Neuronal stem cell (in vitro differentiated cells): ENCODE measurements around the gene TMPRSS11E.

Source experiments
- DNase-seq: peaks from one replicate; pipeline ENCODE4 v3.0.0-alpha.2; 2013; ENCODE audit warnings: low spot score
- H2AFZ ChIP-seq: one replicate; pipeline ENCODE4 v1.6.1; 2013; ENCODE audit warnings: mild to moderate bottlenecking, low read length, inconsistent platforms
- H2AK5ac ChIP-seq: 2 replicates; pipeline ENCODE4 v1.6.1; 2013; ENCODE audit warnings: low read depth, mild to moderate bottlenecking, inconsistent platforms, low read length, moderate library complexity, mixed read lengths
- H2BK120ac ChIP-seq: 2 replicates; pipeline ENCODE4 v1.6.1; 2013; ENCODE audit warnings: low read depth, mild to moderate bottlenecking, inconsistent platforms, low read length, moderate library complexity, mixed read lengths
- H2BK12ac ChIP-seq: one replicate; pipeline ENCODE4 v1.6.1; 2013; ENCODE audit warnings: low read length, inconsistent platforms
- H2BK15ac ChIP-seq: 2 replicates; pipeline ENCODE4 v1.6.1; 2013; ENCODE audit warnings: mild to moderate bottlenecking, low read length, inconsistent platforms, mixed read lengths
- H2BK5ac ChIP-seq: one replicate; pipeline ENCODE4 v1.6.1; 2013; ENCODE audit warnings: inconsistent platforms, mild to moderate bottlenecking, low read length, moderate library complexity
- H3K14ac ChIP-seq: one replicate; pipeline ENCODE4 v1.6.1; 2013; ENCODE audit warnings: low read length, inconsistent platforms
- H3K18ac ChIP-seq: 2 replicates; pipeline ENCODE4 v1.6.1; 2013; ENCODE audit warnings: low read length, inconsistent platforms
- H3K23ac ChIP-seq: 2 replicates; pipeline ENCODE4 v1.6.1; 2013; ENCODE audit warnings: low read depth, mild to moderate bottlenecking, mixed read lengths, low read length, inconsistent platforms; ENCODE audit not compliant: poor library complexity
- H3K27ac ChIP-seq: replicated peaks from 3 replicates; pipeline ENCODE4 v1.5.1; 2013; ENCODE audit warnings: low read length, inconsistent platforms
- H3K27me3 ChIP-seq, 3 experiments: 2 replicates each; pipeline ENCODE4 v1.6.1; 2013; ENCODE audit warnings: low read length in 3 of 3, mild to moderate bottlenecking in 2 of 3, inconsistent platforms in 1 of 3, low read depth in 1 of 3, mixed read lengths in 1 of 3, moderate library complexity in 1 of 3; ENCODE audit not compliant: control insufficient read depth in 3 of 3, insufficient read depth in 3 of 3
- H3K36me3 ChIP-seq, 2 donors: replicated peaks in 1 of 2; 2 replicates each; pipeline ENCODE4 v1.6.1; 2013; ENCODE audit warnings: low read length in 2 of 2; ENCODE audit not compliant: control insufficient read depth in 2 of 2, insufficient read depth in 2 of 2
- H3K4ac ChIP-seq: 2 replicates; pipeline ENCODE4 v1.6.1; 2013; ENCODE audit warnings: inconsistent platforms, mild to moderate bottlenecking, low read length, moderate library complexity
- H3K4me1 ChIP-seq, 2 donors: 1 replicate in 1 of 2; 2 replicates in 1 of 2; pipeline ENCODE4 v1.6.1; 2013; ENCODE audit warnings: low read length in 2 of 2, low read depth in 1 of 2; ENCODE audit not compliant: control insufficient read depth in 2 of 2, insufficient read depth in 1 of 2
- H3K4me2 ChIP-seq: one replicate; pipeline ENCODE4 v1.6.1; 2013; ENCODE audit warnings: mild to moderate bottlenecking, low read length, inconsistent platforms; ENCODE audit not compliant: insufficient read depth, poor library complexity, severe bottlenecking
- H3K4me3 ChIP-seq, 2 donors: 2 replicates each; pipeline ENCODE4 v1.5.1; 2013; ENCODE audit warnings: low read length in 2 of 2, mild to moderate bottlenecking in 2 of 2, inconsistent platforms in 1 of 2, moderate library complexity in 1 of 2
- H3K79me1 ChIP-seq: one replicate; pipeline ENCODE4 v1.6.1; 2013; ENCODE audit warnings: low read depth, mild to moderate bottlenecking, inconsistent platforms, low read length, moderate library complexity
- H3K9ac ChIP-seq: one replicate; pipeline ENCODE4 v1.6.1; 2013; ENCODE audit warnings: mild to moderate bottlenecking, low read depth, low read length, inconsistent platforms; ENCODE audit not compliant: poor library complexity
- H3K9me3 ChIP-seq, 2 donors: replicated peaks in 1 of 2; 2 replicates each; pipeline versions ENCODE3 to v1.6.1; 2013; ENCODE audit warnings: low read length in 2 of 2, mild to moderate bottlenecking in 2 of 2, inconsistent platforms in 1 of 2, low read depth in 1 of 2, mixed read lengths in 1 of 2, moderate library complexity in 1 of 2; ENCODE audit not compliant: control insufficient read depth in 2 of 2, insufficient read depth in 1 of 2
- H4K8ac ChIP-seq: one replicate; pipeline ENCODE4 v1.6.1; 2013; ENCODE audit warnings: low read depth, mild to moderate bottlenecking, inconsistent platforms, low read length, moderate library complexity
- H4K91ac ChIP-seq: one replicate; pipeline ENCODE4 v1.6.1; 2013; ENCODE audit warnings: low read length, low read depth, mild to moderate bottlenecking, inconsistent platforms; ENCODE audit not compliant: poor library complexity
- WGBS, 2 donors: extraction: QIAGEN DNeasy Blood & Tissue Kit; methylation state at CpG; one replicate each; pipeline ENCODE4 v1.1.7; 2013; ENCODE audit warnings: missing lambda C conversion rate in 2 of 2, mixed read lengths in 1 of 2; ENCODE audit not compliant: insufficient read length in 2 of 2, insufficient replicate concordance in 1 of 2; ENCODE audit errors: extremely low coverage in 2 of 2; 5-methylcytosine and 5-hydroxymethylcytosine counted together

Gene TMPRSS11E

DNA sequence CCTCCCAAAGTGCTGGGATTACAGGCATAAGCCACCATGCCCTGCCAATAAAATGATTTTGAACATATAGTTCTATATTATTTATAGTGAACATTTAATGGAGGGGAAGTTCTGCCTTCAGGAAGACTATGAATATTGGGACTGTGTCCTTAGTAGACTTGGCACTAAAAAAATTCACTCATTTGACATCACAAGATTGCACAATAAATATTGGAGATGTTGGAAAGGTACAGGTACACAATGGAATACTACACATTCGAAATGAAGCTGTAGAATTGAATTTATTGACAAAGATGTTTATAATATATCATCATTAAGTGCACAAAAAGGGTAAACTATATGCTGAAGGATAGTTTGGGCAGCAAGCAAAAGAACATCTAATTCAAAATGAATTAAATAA, 13.0 kb upstream of the TMPRSS11E start:
- Histone ChIP-seq H4K91ac (no peak overlapping the region), H3K9me3 (no peaks in the 10 kb centered on the region), H3K27me3 (no peaks in the 10 kb centered on the region), H3K14ac (no peak overlapping the region), H2BK15ac (no peak overlapping the region), H3K9ac (no peak overlapping the region), H2BK12ac (no peak overlapping the region), H3K4ac (no peak overlapping the region), H4K8ac (no peak overlapping the region), H3K27ac (no peak overlapping the region), H3K23ac (no peak overlapping the region), H2AK5ac (no peak overlapping the region), H3K18ac (no peak overlapping the region), H2AFZ (no peak overlapping the region), H2BK120ac (no peak overlapping the region), H3K79me1 (no peaks in the 10 kb centered on the region), H3K36me3 (no peaks in the 10 kb centered on the region), H2BK5ac (no peak overlapping the region), H3K4me1 (no peaks in the 10 kb centered on the region), H3K4me3 (no peak overlapping the region), H3K4me2 (no peak overlapping the region)
- whole genome bisulfite sequencing, 2 donors = no CpG with 5 or more reads among the region's 1 CpG
- no peak for DNase-seq

DNA sequence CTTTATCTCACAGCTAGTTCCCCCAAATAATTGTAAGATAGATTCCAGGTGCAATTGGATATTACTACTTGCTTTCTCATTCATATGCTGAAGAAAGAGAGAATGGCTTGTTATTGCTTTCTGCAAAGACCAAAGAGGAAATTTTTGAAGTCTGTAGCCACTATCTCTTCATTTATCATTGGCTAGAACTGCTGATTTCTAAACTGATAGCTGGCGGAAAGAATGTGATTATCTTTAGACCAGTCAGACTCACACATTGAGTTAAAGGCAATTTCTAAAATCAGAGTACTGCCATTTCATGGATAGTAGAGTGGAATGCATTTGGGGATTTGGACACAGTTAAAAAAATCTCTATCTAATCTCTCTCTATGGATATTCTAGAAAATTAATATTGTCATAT, 12.4 kb upstream of the TMPRSS11E start:
- Histone ChIP-seq H3K79me1 (no peaks in the 10 kb centered on the region), H4K8ac (no peak overlapping the region), H3K36me3 (no peaks in the 10 kb centered on the region), H3K4me2 (no peak overlapping the region), H3K23ac (no peak overlapping the region), H2BK120ac (no peak overlapping the region), H3K4ac (no peak overlapping the region), H3K9me3 (no peaks in the 10 kb centered on the region), H3K27ac (no peak overlapping the region), H3K4me1 (no peaks in the 10 kb centered on the region), H3K27me3 (no peaks in the 10 kb centered on the region), H2BK5ac (no peak overlapping the region), H4K91ac (no peak overlapping the region), H2BK12ac (no peak overlapping the region), H3K14ac (no peak overlapping the region), H3K9ac (no peak overlapping the region), H3K4me3 (no peak overlapping the region), H2AFZ (no peak overlapping the region), H3K18ac (no peak overlapping the region), H2BK15ac (no peak overlapping the region), H2AK5ac (no peak overlapping the region)
- DNase-seq = no peak
- WGBS, 2 donors = no CpG with 5 or more reads among the region's 1 CpG

DNA sequence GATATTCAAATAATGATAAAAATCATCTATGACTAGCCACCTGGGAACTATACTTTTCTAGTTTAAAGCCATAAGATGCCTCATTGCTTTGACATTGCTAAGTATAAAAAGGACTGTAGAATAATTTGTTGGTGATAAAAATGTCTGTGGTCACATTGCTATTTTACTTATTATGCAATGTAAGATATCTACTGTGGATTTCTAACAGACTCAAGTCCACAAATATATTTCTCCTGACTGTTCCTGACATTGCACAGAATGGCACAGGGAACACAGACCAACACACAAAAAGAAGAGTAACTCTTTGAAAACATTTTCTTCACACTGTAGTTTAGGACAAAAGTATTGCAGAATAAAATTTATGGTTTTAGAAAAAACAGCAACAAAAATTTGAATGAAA, 2.2 kb upstream of the TMPRSS11E start:
- H2AFZ ChIP-seq = no peak overlapping the region
- H3K27ac ChIP-seq = no peak overlapping the region
- H3K14ac ChIP-seq = no peak overlapping the region
- H2BK5ac ChIP-seq = no peak overlapping the region
- no peak overlapping the region for H2BK120ac ChIP-seq
- no peaks in the 10 kb centered on the region for H3K36me3 ChIP-seq
- H2BK15ac ChIP-seq = no peak overlapping the region
- no peak overlapping the region for H2BK12ac ChIP-seq
- no peaks in the 10 kb centered on the region for H3K27me3 ChIP-seq
- H3K23ac ChIP-seq = no peak overlapping the region
- H3K79me1 ChIP-seq = no peaks in the 10 kb centered on the region
- H3K4ac ChIP-seq = no peak overlapping the region
- no peak for DNase-seq
- no peak overlapping the region for H3K9ac ChIP-seq
- H4K8ac ChIP-seq = no peak overlapping the region
- H4K91ac ChIP-seq = no peak overlapping the region
- H3K4me2 ChIP-seq = no peak overlapping the region
- H3K4me1 ChIP-seq = no peaks in the 10 kb centered on the region
- no peak overlapping the region for H2AK5ac ChIP-seq
- H3K4me3 ChIP-seq = no peak overlapping the region
- no peak overlapping the region for H3K18ac ChIP-seq
- no peaks in the 10 kb centered on the region for H3K9me3 ChIP-seq

DNA sequence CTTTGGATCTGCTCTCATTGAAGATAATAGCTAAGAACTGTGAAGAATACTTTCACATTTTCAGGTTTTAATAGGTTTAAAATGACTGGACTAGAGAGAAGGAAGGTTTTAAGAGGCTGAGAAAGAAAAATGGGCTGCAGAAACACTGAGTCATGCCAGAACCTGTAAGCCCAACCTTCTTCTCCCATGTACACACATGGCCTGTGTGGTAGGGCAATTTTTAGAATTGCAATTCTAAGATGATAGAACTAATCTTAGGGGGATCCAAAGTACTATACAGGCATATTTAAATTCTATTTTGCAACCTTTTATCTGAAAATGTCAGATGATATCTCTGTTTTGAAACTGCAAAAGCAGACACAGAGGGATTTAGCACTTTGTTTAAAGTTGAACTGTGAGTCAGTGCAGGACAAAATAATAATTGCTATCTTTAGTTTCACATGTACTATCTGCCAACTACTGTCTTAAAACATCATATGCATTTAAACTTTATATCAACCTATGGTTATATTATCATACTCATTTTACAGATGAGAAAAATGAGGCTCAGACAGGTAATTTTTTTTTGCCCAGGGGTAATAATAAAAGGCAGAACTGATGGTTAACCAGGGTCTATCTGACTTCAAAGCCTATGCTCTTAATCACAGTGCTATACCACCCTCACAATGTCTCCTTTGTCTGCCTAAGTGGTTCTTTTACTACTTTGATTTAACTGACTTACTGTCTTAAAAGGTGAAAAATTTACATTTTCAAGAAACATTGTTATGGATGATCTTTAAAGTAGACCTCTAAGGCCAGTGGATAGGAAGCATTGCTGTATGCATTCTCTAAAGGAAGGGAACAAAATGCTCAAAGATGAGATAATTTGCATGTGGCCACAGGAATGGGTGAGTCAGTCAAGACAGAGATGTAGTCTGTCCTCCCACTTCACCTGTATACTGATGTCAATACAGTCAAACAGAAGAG, 4.3 kb downstream of the TMPRSS11E start:
- H3K27ac ChIP-seq = no peak overlapping the region
- H3K14ac ChIP-seq = no peak overlapping the region
- H2AK5ac ChIP-seq = no peak overlapping the region
- no peak overlapping the region for H3K23ac ChIP-seq
- no peak for DNase-seq
- no peaks in the 10 kb centered on the region for H3K4me1 ChIP-seq
- no peak overlapping the region for H3K4ac ChIP-seq
- H3K18ac ChIP-seq = no peak overlapping the region
- no peak overlapping the region for H4K91ac ChIP-seq
- H3K9ac ChIP-seq = no peak overlapping the region
- no peaks in the 10 kb centered on the region for H3K79me1 ChIP-seq
- no peak overlapping the region for H2BK12ac ChIP-seq
- no peak overlapping the region for H2BK5ac ChIP-seq
- H3K27me3 ChIP-seq = no peaks in the 10 kb centered on the region
- no peaks in the 10 kb centered on the region for H3K36me3 ChIP-seq
- no peak overlapping the region for H2BK120ac ChIP-seq
- no peak overlapping the region for H3K4me3 ChIP-seq
- no peak overlapping the region for H2BK15ac ChIP-seq
- H4K8ac ChIP-seq = no peak overlapping the region
- no peak overlapping the region for H3K4me2 ChIP-seq
- H2AFZ ChIP-seq = no peak overlapping the region
- H3K9me3 ChIP-seq = no peaks in the 10 kb centered on the region
